ENCODE data around the gene TRAPPC2L. TPM values are rescaled to one million over a fixed set of nuclear protein-coding genes. Genes with fewer than 3 reads are reported as not detected.

TRAPPC2L gene
- total and polyA plus RNA-seq, 12 donors = 37.5 to 63.3 (median 50.9) TPM

DNA sequence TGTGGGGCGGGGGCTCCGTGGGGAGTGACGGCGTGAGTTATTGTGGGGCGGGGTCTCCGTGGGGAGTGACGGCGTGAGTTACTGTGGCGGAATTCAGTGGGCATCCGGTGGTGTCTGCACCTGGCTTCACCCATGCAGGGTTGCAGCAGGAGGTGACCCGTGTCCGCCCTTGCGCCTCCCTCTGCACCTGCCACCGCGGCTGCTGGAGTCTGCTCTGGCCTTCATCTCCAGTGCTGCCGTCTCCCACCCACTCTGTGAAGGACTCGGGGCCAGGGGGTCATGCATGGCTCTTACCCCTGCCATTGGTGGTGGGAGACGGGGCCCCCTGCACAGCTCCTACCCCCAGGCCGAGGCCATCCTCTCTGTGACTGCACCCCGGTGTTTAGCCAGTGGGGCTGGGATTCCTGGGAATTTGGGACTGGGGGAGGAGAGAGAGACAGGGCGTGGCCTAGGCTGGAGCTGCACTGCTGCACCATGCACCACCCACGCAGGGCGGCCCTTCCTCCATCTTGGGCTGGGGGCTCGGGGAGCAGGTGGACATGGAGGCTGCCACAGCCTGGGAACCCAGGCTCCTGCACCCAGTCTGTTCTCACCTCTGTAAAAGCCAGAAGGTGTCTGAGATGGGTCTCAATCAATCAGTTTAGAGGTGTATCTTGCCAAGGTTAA, 10.8 kb downstream of the TRAPPC2L start:
- Histone ChIP-seq H3K9me3 (no peaks in the 10 kb centered on the region), H3K36me3 (peaks cover 0 to 8% (median 0%) of the 10 kb centered on the region in 9 donors), H3K27me3 (peaks cover 0 to 24% (median 8%) of the 10 kb centered on the region in 7 donors), H3K27ac (no peak overlapping the region), H3K4me1 (peaks cover 0 to 22% (median 10%) of the 10 kb centered on the region in 9 donors), H3K4me3 (no peak overlapping the region)
- ATAC-seq (no peak), DNase-seq (no peak)
- intact Hi-C loops (cut with DNase I) = no loop called here
- TF ChIP-seq, protein P1, sequence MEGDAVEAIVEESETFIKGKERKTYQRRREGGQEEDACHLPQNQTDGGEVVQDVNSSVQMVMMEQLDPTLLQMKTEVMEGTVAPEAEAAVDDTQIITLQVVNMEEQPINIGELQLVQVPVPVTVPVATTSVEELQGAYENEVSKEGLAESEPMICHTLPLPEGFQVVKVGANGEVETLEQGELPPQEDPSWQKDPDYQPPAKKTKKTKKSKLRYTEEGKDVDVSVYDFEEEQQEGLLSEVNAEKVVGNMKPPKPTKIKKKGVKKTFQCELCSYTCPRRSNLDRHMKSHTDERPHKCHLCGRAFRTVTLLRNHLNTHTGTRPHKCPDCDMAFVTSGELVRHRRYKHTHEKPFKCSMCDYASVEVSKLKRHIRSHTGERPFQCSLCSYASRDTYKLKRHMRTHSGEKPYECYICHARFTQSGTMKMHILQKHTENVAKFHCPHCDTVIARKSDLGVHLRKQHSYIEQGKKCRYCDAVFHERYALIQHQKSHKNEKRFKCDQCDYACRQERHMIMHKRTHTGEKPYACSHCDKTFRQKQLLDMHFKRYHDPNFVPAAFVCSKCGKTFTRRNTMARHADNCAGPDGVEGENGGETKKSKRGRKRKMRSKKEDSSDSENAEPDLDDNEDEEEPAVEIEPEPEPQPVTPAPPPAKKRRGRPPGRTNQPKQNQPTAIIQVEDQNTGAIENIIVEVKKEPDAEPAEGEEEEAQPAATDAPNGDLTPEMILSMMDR (IDR thresholded peaks at IDR 0.05) = no peak
- 85 to 86% methylated on average over 24 of the region's 24 CpGs for WGBS, 2 donors

DNA sequence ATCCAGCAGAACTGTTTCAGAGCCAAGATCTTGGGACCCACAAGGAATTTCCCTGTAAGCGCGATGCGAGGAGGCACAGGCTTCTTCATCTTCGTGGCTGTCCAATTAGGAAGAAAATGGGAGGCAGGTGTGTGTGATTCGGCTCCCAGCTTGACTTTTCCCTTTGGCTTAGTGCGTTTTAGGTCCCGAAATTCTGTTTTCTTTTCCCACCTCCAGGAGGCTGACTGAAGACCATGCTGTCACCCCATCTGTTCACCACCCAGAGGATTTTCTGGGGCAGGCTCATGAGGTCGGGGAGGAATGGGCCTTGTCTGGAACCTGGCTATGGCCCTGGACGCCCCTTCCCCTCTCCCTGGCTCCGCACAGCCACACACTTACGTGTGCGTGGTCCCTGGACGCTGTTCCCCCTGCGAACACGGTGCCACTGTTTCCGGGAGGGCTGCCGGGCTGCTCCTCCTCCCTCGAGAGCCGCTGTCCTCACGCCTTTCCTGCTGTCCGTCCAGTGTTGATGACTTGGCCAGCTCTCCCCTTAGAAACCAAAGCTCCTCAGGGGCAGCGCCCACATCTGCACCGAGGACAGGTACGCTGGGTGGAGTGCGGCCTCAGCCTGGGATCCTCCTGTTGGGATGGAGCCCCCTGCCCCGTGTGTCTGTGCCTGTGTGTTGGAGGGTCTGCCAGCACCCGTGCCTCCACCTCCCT, 12.2 kb downstream of the TRAPPC2L start:
- peaks cover 0 to 22% (median 10%) of the 10 kb centered on the region in 9 donors for H3K4me1 ChIP-seq
- no peak overlapping the region for H3K4me3 ChIP-seq
- TF ChIP-seq, protein P1 (IDR thresholded peaks at IDR 0.05) = no peak
- 80% methylated on average over 27 of the region's 27 CpGs for WGBS, 2 donors
- peak in 2 of 8 donors; percentile 3 to 21 for ATAC-seq
- peaks cover 0 to 26% (median 8%) of the 10 kb centered on the region in 7 donors for H3K27me3 ChIP-seq
- intact Hi-C loops (cut with DNase I) = no loop called here
- H3K36me3 ChIP-seq = no peaks in the 10 kb centered on the region
- H3K9me3 ChIP-seq = no peaks in the 10 kb centered on the region
- no peak for DNase-seq
- H3K27ac ChIP-seq = peak overlapping the region in 2 of 10 donors; percentile 13 to 44

DNA sequence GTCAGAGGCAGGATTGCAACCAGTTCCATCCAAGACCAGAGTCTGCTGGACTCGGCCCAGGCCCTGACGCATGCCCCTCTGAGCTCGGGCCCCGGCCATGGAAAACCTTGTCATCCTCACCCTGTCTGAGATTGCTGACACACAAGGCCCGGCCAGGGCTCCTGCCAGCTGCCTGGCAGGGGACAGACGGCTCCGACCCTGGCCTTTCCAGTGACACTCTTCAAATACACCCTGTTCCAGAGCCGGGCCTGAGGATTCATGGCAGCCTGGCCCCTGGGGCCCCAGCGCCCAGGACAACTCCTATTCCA, 12.7 kb downstream of the TRAPPC2L start:
- peaks cover 0 to 22% (median 10%) of the 10 kb centered on the region in 9 donors for H3K4me1 ChIP-seq
- no peak overlapping the region for H3K4me3 ChIP-seq
- ATAC-seq (peak; percentile 31 to 92 (median 78)), DNase-seq (peak; percentile 60 to 79)
- no peaks in the 10 kb centered on the region for H3K36me3 ChIP-seq
- H3K27me3 ChIP-seq = peaks cover 0 to 26% (median 8%) of the 10 kb centered on the region in 7 donors
- intact Hi-C loops (cut with DNase I) = no loop called here
- H3K27ac ChIP-seq = peak overlapping the region in 7 of 10 donors; percentile 19 to 64 (median 52)
- TF ChIP-seq, protein P1 (IDR thresholded peaks at IDR 0.05) = no peak
- no peaks in the 10 kb centered on the region for H3K9me3 ChIP-seq
- WGBS, 2 donors = 65 to 78% methylated on average over 9 of the region's 9 CpGs

DNA sequence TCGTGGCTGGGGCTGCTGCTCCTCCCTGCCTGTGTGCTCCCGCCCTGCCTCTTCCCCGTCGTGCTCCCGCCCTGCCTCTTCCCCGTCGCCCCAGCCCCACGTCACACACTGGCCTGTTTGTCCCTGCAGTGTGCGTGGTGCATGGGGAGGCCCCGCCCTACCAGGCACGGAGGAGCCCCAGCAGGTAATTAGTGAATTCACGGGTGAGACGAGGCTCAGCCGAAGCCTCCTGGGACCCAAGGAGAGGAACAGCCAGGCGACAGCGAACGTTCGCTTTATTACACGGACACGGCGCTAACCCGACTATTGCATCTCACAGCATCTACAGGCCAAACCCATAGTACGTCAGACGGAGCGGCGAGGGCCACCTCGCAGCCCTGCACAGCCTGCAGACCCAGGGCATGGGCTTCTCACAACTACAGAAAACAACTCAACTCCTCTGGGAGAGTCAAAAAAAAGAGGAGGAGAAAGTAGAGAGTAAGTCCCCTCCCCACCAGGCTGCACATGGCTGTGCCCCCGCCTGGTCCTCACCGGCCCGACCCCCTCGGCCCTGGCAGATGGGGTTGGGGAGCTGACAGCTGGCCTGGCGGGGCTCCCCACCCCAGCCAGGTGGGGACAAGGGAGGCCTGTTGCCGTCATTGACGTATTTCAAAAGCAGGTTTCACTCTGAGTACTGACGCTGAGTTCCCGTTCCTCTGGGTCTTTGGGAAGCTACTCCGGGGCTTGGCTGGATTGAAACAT, 13.9 kb downstream of the TRAPPC2L start:
- Histone ChIP-seq H3K4me3 (peak overlapping the region in 8 of 10 donors; percentile 5 to 41 (median 35)), H3K27me3 (peaks cover 0 to 26% (median 8%) of the 10 kb centered on the region in 7 donors), H3K27ac (peak overlapping the region in 2 of 10 donors; percentile 47 to 52), H3K36me3 (peaks cover 0 to 3% (median 0%) of the 10 kb centered on the region in 9 donors), H3K9me3 (no peaks in the 10 kb centered on the region), H3K4me1 (peaks cover 0 to 22% (median 10%) of the 10 kb centered on the region in 9 donors)
- 41 to 44% methylated on average over 37 of the region's 37 CpGs for WGBS, 2 donors
- DNase-seq = no peak
- intact Hi-C loops (cut with DNase I) = no loop called here
- TF ChIP-seq, protein P1 (IDR thresholded peaks at IDR 0.05) = no peak
- peak in 6 of 8 donors; percentile 13 to 67 (median 24) for ATAC-seq

Data from heart right ventricle (tissue), 16 donors.